Measurements from ENCODE around the gene ARHGEF25. TPM values are rescaled to one million over a fixed set of nuclear protein-coding genes. Genes with fewer than 3 reads are reported as not detected.

Gene ARHGEF25
- total RNA-seq, 4 donors from 2014 or later = 77.7 to 133 (median 111) TPM

GRCh38 chr12:57571926-57572762 is 39.1 kb upstream of the ARHGEF25 start:
- Histone ChIP-seq H3K9me3 (no peaks in the 10 kb centered on the region), H3K4me3 (no peak overlapping the region), H3K4me1 (no peaks in the 10 kb centered on the region), H3K36me3 (peaks cover 0 to 37% (median 8%) of the 10 kb centered on the region in 4 donors), H3K27me3 (peaks cover 0 to 7% (median 0%) of the 10 kb centered on the region in 4 donors), H3K27ac (replicated peaks in 1 of 4) (no peak overlapping the region)
- intact Hi-C loops (cut with DNase I) = no loop called here
- 93% methylated on average over 12 of the region's 12 CpGs for WGBS
- no peak for DNase-seq (ENCODE audit: extremely low spot score)
- no peak for TF ChIP-seq CTCF (IDR thresholded peaks at IDR 0.05)
- no peak for TF ChIP-seq EP300 (IDR thresholded peaks at IDR 0.05)
- no peak for TF ChIP-seq POLR2AphosphoS5 (IDR thresholded peaks at IDR 0.05)
- TF ChIP-seq POLR2A (IDR thresholded peaks at IDR 0.05; ENCODE audit: low read depth) = no peak

GRCh38 chr12:57574795-57575194 is 36.4 kb upstream of the ARHGEF25 start:
- H3K4me1 ChIP-seq = no peaks in the 10 kb centered on the region
- no peak overlapping the region for H3K27ac ChIP-seq (replicated peaks in 1 of 4)
- intact Hi-C loops (cut with DNase I) = no loop called here
- no peak for DNase-seq (ENCODE audit: extremely low spot score)
- 94% methylated on average over 10 of the region's 10 CpGs for WGBS
- H3K27me3 ChIP-seq = no peaks in the 10 kb centered on the region
- H3K9me3 ChIP-seq = no peaks in the 10 kb centered on the region
- H3K36me3 ChIP-seq = peaks cover 0 to 37% (median 5%) of the 10 kb centered on the region in 4 donors
- H3K4me3 ChIP-seq = no peak overlapping the region
- TF ChIP-seq EP300 (IDR thresholded peaks at IDR 0.05) (no peak), POLR2AphosphoS5 (IDR thresholded peaks at IDR 0.05) (no peak), POLR2A (IDR thresholded peaks at IDR 0.05; ENCODE audit: low read depth) (no peak), CTCF (IDR thresholded peaks at IDR 0.05) (no peak)

GRCh38 chr12:57575771-57576612 is 35.2 kb upstream of the ARHGEF25 start:
- Histone ChIP-seq H3K4me1 (no peaks in the 10 kb centered on the region), H3K9me3 (no peaks in the 10 kb centered on the region), H3K4me3 (no peak overlapping the region), H3K27ac (replicated peaks in 1 of 4) (no peak overlapping the region), H3K27me3 (no peaks in the 10 kb centered on the region), H3K36me3 (peaks cover 0 to 34% (median 5%) of the 10 kb centered on the region in 4 donors)
- intact Hi-C loops (cut with DNase I) = no loop called here
- DNase-seq (ENCODE audit: extremely low spot score) = no peak
- TF ChIP-seq POLR2AphosphoS5 (IDR thresholded peaks at IDR 0.05) (no peak), CTCF (IDR thresholded peaks at IDR 0.05) (no peak), POLR2A (IDR thresholded peaks at IDR 0.05; ENCODE audit: low read depth) (no peak), EP300 (IDR thresholded peaks at IDR 0.05) (no peak)
- WGBS = 86% methylated on average over 6 of the region's 12 CpGs

GRCh38 chr12:57576613-57577160 is 34.5 kb upstream of the ARHGEF25 start:
- Histone ChIP-seq H3K36me3 (peaks cover 0 to 36% (median 7%) of the 10 kb centered on the region in 4 donors), H3K27ac (replicated peaks in 1 of 4) (no peak overlapping the region), H3K4me3 (no peak overlapping the region), H3K4me1 (no peaks in the 10 kb centered on the region), H3K27me3 (no peaks in the 10 kb centered on the region), H3K9me3 (no peaks in the 10 kb centered on the region)
- intact Hi-C loops (cut with DNase I) = no loop called here
- 85% methylated on average over 9 of the region's 9 CpGs for WGBS
- TF ChIP-seq POLR2AphosphoS5 (IDR thresholded peaks at IDR 0.05) (no peak), POLR2A (IDR thresholded peaks at IDR 0.05; ENCODE audit: low read depth) (no peak), EP300 (IDR thresholded peaks at IDR 0.05) (no peak), CTCF (IDR thresholded peaks at IDR 0.05) (no peak)
- no peak for DNase-seq (ENCODE audit: extremely low spot score)
